HCT116 (cell line): ENCODE data around the gene AK3. TPM values are rescaled to one million over a fixed set of nuclear protein-coding genes. Genes with fewer than 3 reads are reported as not detected.

Experiments
- ATAC-seq: fragments of 200-7000 bp; cut with Tn5 transposase; 2 replicates; pipeline ENCODE4 v1.9.1; 2020; ENCODE audit warnings: mild to moderate bottlenecking, moderate library complexity
- BruUV-seq: library from RNA; stranded (reverse); fragments of 400-500 nt; replicated peaks from 2 replicates; lab custom pipeline; 2021; lab: Mats Ljungman, UMichigan
- CTCF ChIA-PET: fragments of 300-600 bp; sonication (Branson Sonifier 250); formaldehyde crosslinking; loops from one replicate; lab custom pipeline; 2021; ENCODE audit warnings: antibody characterized with exemption; lab: Charles Lee
- POLR2A ChIA-PET: fragments of 300-600, 350-600 bp; sonication (Branson Sonifier 250); formaldehyde crosslinking; loops from one replicate; lab custom pipeline; 2021; ENCODE audit warnings: antibody characterized with exemption; lab: Charles Lee
- RAD21 ChIA-PET, 2 experiments: fragments of 300-600 bp; sonication (Branson Sonifier 250); formaldehyde crosslinking; loops; one replicate each; lab custom pipeline; 2023; ENCODE audit warnings: low total read pairs in 2 of 2; ENCODE audit not compliant: uncharacterized antibody in 2 of 2, unreplicated experiment in 2 of 2, low non-redundant PET in 1 of 2; lab: Charles Lee
- DNase-seq: peaks from one replicate; pipeline ENCODE4 v3.0.0-alpha.2; 2010; ENCODE audit warnings: low read depth, low spot score
- H2AFZ ChIP-seq: fragments of 200-600 bp; shearing (Covaris generic), sonication (generic); 2 replicates; pipeline ENCODE4 v1.6.1; 2017; ENCODE audit warnings: low read depth, mixed run types, mixed read lengths, antibody characterized with exemption, low read length; ENCODE audit not compliant: poor library complexity, severe bottlenecking
- H3K27ac ChIP-seq: 2 replicates; pipeline ENCODE4 v1.5.1; 2012; ENCODE audit warnings: low read depth, low read length
- H3K27me3 ChIP-seq: fragments of 200-600 bp; sonication (generic); 2 replicates; pipeline ENCODE4 v1.6.1; 2016; ENCODE audit warnings: mixed run types, low read length, mixed read lengths; ENCODE audit not compliant: insufficient read depth
- H3K36me3 ChIP-seq, 2 experiments: fragments of 200-500 bp in 1 of 2; fragments of 200-600 bp in 1 of 2; sonication (Bioruptor generic) in 1 of 2; sonication (generic) in 1 of 2; 2 replicates each; pipeline versions ENCODE4 v1.5.1 to v1.6.1; 2014 to 2016; ENCODE audit warnings: low read length in 2 of 2, inconsistent platforms in 1 of 2, mixed read lengths in 1 of 2, mixed run types in 1 of 2; ENCODE audit not compliant: insufficient read depth in 2 of 2, control insufficient read depth in 1 of 2
- H3K4me1 ChIP-seq, 2 experiments: fragments of 200-600 bp in 1 of 2; sonication (generic) in 1 of 2; 2 replicates each; pipeline versions ENCODE4 v1.5.1 to v1.6.1; 2012 to 2017; ENCODE audit warnings: low read length in 2 of 2, inconsistent platforms in 1 of 2, mild to moderate bottlenecking in 1 of 2, mixed read lengths in 1 of 2, mixed run types in 1 of 2, moderate library complexity in 1 of 2; ENCODE audit not compliant: insufficient read depth in 2 of 2, control insufficient read depth in 1 of 2
- H3K4me2 ChIP-seq: fragments of 200-600 bp; sonication (generic); 2 replicates; pipeline ENCODE4 v1.6.1; 2017; ENCODE audit warnings: mixed run types, low read length, mixed read lengths
- H3K4me3 ChIP-seq, 2 experiments: fragments of 200-600 bp in 1 of 2; sonication (generic) in 1 of 2; replicated peaks in 1 of 2; 2 replicates each; pipeline ENCODE4 v1.5.1; 2011 to 2016; ENCODE audit warnings: low read length in 2 of 2, control low read depth in 1 of 2, low read depth in 1 of 2, mild to moderate bottlenecking in 1 of 2, mixed read lengths in 1 of 2, mixed run types in 1 of 2
- H3K79me2 ChIP-seq: fragments of 200-600 bp; sonication (generic); 2 replicates; pipeline ENCODE4 v1.6.1; 2017; ENCODE audit warnings: mild to moderate bottlenecking, mixed run types, low read length, moderate library complexity, mixed read lengths; ENCODE audit not compliant: insufficient read depth
- H3K9ac ChIP-seq: fragments of 200-600 bp; sonication (generic); 2 replicates; pipeline ENCODE4 v1.6.1; 2016; ENCODE audit warnings: low read length, mixed read lengths
- H3K9me2 ChIP-seq: fragments of 200-600 bp; sonication (generic), shearing (Covaris generic); 2 replicates; pipeline ENCODE4 v1.6.1; 2017; ENCODE audit warnings: mixed run types, mild to moderate bottlenecking, moderate library complexity; ENCODE audit not compliant: insufficient read depth
- H3K9me3 ChIP-seq, 2 experiments: fragments of 200-500 bp in 1 of 2; fragments of 200-600 bp in 1 of 2; sonication (Bioruptor generic) in 1 of 2; sonication (generic) in 1 of 2; 2 replicates each; pipeline ENCODE4 v1.6.1; 2014 to 2017; ENCODE audit warnings: low read length in 2 of 2, mixed read lengths in 2 of 2, inconsistent platforms in 1 of 2, low read depth in 1 of 2, mild to moderate bottlenecking in 1 of 2, mixed run types in 1 of 2, moderate library complexity in 1 of 2; ENCODE audit not compliant: control insufficient read depth in 1 of 2, insufficient read depth in 1 of 2
- H4K20me1 ChIP-seq: fragments of 200-600 bp; sonication (generic), shearing (Covaris generic); 2 replicates; pipeline ENCODE4 v1.6.1; 2017; ENCODE audit warnings: mixed run types, mild to moderate bottlenecking, moderate library complexity; ENCODE audit not compliant: insufficient read depth
- ATF3 ChIP-seq: IDR thresholded peaks from 2 replicates; pipeline ENCODE4 v1.6.1; 2012
- CEBPB ChIP-seq: IDR thresholded peaks from 2 replicates; pipeline ENCODE4 v1.6.1; 2012; ENCODE audit warnings: low read depth
- CTCF ChIP-seq, 3 experiments: fragments of 200-600 bp in 1 of 3; sonication (generic) in 1 of 3; IDR thresholded peaks in 2 of 3; conservative IDR thresholded peaks in 1 of 3; 2 replicates each; pipeline ENCODE4 v1.5.1; 2012 to 2017; ENCODE audit warnings: low read depth in 2 of 3, low read length in 2 of 3, antibody characterized with exemption in 1 of 3, borderline replicate concordance in 1 of 3, control low read depth in 1 of 3, mild to moderate bottlenecking in 1 of 3, mixed read lengths in 1 of 3, mixed run types in 1 of 3, moderate library complexity in 1 of 3; ENCODE audit not compliant: insufficient read depth in 1 of 3
- EGR1 ChIP-seq: IDR thresholded peaks from 2 replicates; pipeline ENCODE4 v1.6.1; 2012; ENCODE audit warnings: low read depth
- RAD21 ChIP-seq: IDR thresholded peaks from 2 replicates; pipeline ENCODE4 v1.6.1; 2012; ENCODE audit warnings: low read depth, mild to moderate bottlenecking
- REST ChIP-seq: IDR thresholded peaks from 2 replicates; pipeline ENCODE4 v1.6.1; 2012; ENCODE audit warnings: low read depth
- SIN3A ChIP-seq: IDR thresholded peaks from 2 replicates; pipeline ENCODE4 v1.6.1; 2012; ENCODE audit warnings: low read depth
- SRF ChIP-seq: IDR thresholded peaks from 2 replicates; pipeline ENCODE4 v1.6.1; 2012; ENCODE audit warnings: low read depth
- TCF7L2 ChIP-seq: IDR thresholded peaks from 2 replicates; pipeline ENCODE4 v1.7.0; 2011; ENCODE audit warnings: borderline replicate concordance, inconsistent platforms; ENCODE audit not compliant: insufficient read depth, insufficient read length; ENCODE audit errors: extremely low read depth
- YY1 ChIP-seq: IDR thresholded peaks from 2 replicates; pipeline ENCODE4 v1.6.1; 2011; ENCODE audit warnings: low read length, low read depth, moderate library complexity, mild to moderate bottlenecking; ENCODE audit not compliant: insufficient replicate concordance; ENCODE audit errors: extremely low read depth
- ZBTB33 ChIP-seq: IDR thresholded peaks from 2 replicates; pipeline ENCODE4 v1.6.1; 2011; ENCODE audit warnings: mild to moderate bottlenecking, low read length, moderate library complexity; ENCODE audit not compliant: insufficient replicate concordance; ENCODE audit errors: extremely low read depth
- ZFX ChIP-seq: fragments of 450-650 bp; IDR thresholded peaks from 2 replicates; pipeline ENCODE4 v1.6.1; 2017
- ZNF274 ChIP-seq: fragments of 200-500 bp; sonication (Bioruptor generic); IDR thresholded peaks from 2 replicates; pipeline ENCODE4 v1.6.1; 2014; ENCODE audit warnings: mild to moderate bottlenecking, low read depth, low read length, inconsistent platforms
- intact Hi-C: fragments of 100-400 bp; cut with micrococcal nuclease; formaldehyde crosslinking; loops from 2 replicates; pipeline ENCODE4 v1.10.0; 2022
- total RNA-seq: library from RNA; stranded (reverse); gene quantifications from one replicate; pipeline ENCODE4 v1.2.1, GENCODE V29; 2021; ENCODE audit not compliant: unreplicated experiment

Gene AK3
- total RNA-seq, 1 experiment from 2014 or later, result 43.0 TPM

- Histone ChIP-seq H3K4me2 (no peak overlapping the region), H2AFZ (no peak overlapping the region), H3K9me2 (no peaks in the 10 kb centered on the region), H3K36me3 (peaks cover 19 to 25% of the 10 kb centered on the region in 2 experiments; a peak in 3 of 4 replicates), H3K9me3 (no peaks in the 10 kb centered on the region), H3K27me3 (no peaks in the 10 kb centered on the region), H4K20me1 (no peaks in the 10 kb centered on the region), H3K4me1 (no peaks in the 10 kb centered on the region), H3K4me3 (no peak overlapping the region), H3K79me2 (peaks cover 3% of the 10 kb centered on the region; the same call in 1 of the 2 replicates), H3K27ac (no peak overlapping the region), H3K9ac (no peak overlapping the region)
- intact Hi-C loops, result no loop called here
- POLR2A ChIA-PET, result no interaction called here
- TF ChIP-seq REST (no peak), CEBPB (no peak), RAD21 (no peak), SRF (no peak), CTCF (IDR thresholded peaks at IDR 0.05 in 2 of 3, conservative IDR thresholded peaks at IDR 0.05 in 1 of 3; ENCODE audit: borderline replicate concordance in 1 of 3, insufficient read depth in 1 of 3, low read depth in 2 of 3, low read length in 2 of 3) (no peak), SIN3A (no peak), ZBTB33 (no peak), EGR1 (no peak), TCF7L2 (no peak), ZFX (no peak), ZNF274 (no peak), YY1 (no peak), ATF3 (no peak)
- BruUV-seq, result no TSS peak
- RAD21 ChIA-PET, result no interaction called here
- CTCF ChIA-PET, result no interaction called here
- no peak for ATAC-seq
- no peak for DNase-seq
Measured at GRCh38 chr9:4713849-4714248, 27.2 kb downstream of the AK3 start.
